GM19468 (cell line): ENCODE results near the gene E4F1.
A peak's percentile ranks its signal among the peaks of the same experiment; 100 is the strongest.
"Not testable (repeated sequence)": the region's sequence is repeated elsewhere in the genome, so short reads cannot be mapped to it uniquely, and the experiment has no call there.

ENCODE experiments used
- ATAC-seq: cut with Tn5 transposase; IDR thresholded peaks from one replicate; pipeline ENCODE4 v1.9.1; 2021; ENCODE audit warnings: mild to moderate bottlenecking, moderate library complexity, moderate number of reproducible peaks; ENCODE audit not compliant: unreplicated experiment; ENCODE audit errors: extremely low read depth

E4F1 gene

DNA sequence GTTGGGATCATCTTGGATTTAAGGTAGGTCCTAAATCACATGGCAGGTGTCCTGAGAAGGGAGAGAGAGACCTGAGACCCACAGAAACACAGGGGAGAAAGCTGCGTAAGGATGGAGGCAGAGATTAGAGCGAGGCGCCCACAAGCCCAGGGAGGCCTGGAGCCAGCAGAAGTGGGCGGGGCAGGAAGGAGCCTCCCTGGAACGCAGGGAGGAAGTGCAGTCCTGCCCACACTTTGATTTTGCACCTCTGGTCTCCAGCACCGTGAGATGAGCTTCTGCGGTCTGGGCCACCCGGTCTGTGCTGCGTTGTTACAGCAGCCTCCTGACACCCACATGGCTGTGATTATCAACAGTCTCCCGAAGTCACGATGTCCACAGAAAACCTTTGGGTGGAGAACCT, 19.2 kb downstream of the E4F1 start:
- no peak for ATAC-seq

- no peak for ATAC-seq
These were observed 19.7 kb downstream of the E4F1 start for GRCh38 chr16:2243031-2243528.

- ATAC-seq = no peak
These were observed 20.4 kb downstream of the E4F1 start for GRCh38 chr16:2243781-2244180.

DNA sequence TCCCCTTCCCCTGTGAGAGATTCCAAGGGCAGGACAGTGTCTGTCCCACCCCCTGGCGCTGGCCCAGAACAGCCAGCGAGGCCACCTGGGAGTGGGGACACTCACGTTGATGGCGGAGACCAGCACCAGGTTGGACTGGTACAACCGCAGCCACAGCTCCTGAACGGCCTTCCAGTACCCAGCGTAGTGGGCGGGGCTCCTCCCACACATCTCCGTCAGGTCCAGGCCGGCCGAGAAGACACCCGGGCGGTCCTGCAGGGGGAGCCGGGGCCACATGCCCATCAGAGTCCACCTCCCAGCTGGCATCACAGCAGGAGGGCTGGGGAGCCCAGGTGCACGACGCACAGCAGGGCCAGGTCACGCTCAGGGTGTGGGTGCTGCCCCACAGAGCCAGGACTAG, 20.9 kb downstream of the E4F1 start:
- ATAC-seq = no peak

DNA sequence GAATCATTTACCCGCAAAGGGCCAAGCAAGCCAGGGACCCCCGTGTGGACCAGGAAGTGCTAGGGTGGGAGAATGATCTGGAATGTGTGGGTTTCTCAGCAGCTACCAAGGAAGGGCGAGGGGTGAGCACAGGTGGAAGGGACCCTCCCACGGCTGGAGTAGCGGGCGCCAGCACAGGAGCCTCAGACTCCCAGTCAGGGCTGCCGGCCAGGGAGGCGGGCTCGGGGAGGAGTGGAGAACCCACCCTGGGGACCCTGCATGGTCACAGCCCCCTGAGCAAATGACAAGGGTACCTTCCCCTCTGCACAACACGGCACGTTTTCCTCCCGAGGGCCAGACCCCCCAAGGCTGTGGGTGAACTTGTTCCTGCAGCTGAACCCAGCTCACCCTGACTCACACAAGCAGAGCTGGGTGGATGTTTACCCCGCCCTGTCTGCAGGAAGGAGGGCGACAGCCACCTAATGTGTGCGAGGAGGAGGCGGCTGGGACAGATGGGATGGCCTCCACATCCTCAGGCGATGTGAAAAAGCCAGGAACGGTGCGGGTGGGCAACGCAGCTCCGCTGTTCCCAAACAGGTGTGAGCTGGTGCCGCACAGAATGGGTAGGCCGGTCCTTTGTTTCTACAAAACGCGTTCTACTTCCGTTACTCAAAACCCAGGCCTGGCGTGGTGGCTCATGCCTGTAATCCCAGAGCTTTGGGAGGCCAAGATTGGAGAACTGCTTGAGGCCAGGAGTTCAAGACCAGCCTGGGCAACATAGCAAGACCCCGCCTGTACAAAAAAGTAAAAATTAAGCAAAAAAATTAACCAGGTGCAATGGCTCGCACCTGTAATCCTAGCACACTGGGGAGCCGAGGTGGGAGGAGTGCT, 21.8 kb downstream of the E4F1 start:
- ATAC-seq = no peak

GRCh38 chr16:2246301-2246885, 23.0 kb downstream of the E4F1 start:
- ATAC-seq = no peak

GRCh38 chr16:2250652-2251295, 27.4 kb downstream of the E4F1 start:
- ATAC-seq = no peak

DNA sequence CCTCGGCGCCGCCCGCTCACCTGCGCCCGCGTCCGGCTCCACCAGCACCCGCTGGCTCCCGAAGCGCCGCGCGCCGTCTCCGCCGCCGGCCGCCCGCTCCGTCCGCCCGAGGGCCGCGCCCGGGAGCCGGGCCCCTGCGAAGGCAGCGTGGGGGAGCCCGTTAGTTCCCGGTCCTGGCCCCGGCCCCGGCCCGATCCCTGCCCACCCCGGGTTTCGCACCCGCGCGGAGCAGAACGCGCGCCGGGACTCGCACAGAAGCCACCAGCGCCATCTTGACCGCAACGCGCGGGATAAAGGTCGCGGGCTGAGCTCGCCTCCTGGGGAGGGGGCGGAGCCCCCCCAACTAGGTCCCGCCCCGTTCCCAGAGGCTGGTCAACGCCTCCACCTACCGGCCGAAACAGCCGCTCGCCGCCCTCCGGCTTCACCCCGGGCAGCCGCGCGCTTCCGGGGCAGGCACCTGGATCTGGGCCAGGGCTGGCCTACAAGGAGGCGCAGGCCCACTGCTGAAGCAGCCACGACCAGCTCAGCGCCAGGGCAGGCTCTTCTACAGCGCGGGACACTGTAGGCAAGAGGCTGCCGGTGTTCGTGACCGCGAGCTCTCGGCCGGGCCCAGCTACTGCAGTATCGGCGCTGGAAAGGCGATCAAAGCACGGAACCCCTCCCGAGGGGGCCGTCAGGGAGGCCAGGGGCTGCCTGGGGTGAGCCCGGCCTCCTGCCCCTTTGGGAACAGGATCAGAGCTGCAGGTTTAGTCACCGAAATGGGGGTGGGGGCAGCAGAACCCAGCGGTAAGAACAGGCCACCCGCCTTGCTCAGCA, 28.1 kb downstream of the E4F1 start, which contains the start of gene ECI1:
ECI1 (minus strand) TSS at position 292 of the 816 bp plus-strand sequence; CDS start at position 271, 21 bp downstream.
- ATAC-seq = peak; percentile 70

- ATAC-seq = no peak
These were observed 29.4 kb downstream of the E4F1 start for GRCh38 chr16:2252806-2253148.

- no peak for ATAC-seq
These were observed 29.9 kb downstream of the E4F1 start for GRCh38 chr16:2253293-2253692.

DNA sequence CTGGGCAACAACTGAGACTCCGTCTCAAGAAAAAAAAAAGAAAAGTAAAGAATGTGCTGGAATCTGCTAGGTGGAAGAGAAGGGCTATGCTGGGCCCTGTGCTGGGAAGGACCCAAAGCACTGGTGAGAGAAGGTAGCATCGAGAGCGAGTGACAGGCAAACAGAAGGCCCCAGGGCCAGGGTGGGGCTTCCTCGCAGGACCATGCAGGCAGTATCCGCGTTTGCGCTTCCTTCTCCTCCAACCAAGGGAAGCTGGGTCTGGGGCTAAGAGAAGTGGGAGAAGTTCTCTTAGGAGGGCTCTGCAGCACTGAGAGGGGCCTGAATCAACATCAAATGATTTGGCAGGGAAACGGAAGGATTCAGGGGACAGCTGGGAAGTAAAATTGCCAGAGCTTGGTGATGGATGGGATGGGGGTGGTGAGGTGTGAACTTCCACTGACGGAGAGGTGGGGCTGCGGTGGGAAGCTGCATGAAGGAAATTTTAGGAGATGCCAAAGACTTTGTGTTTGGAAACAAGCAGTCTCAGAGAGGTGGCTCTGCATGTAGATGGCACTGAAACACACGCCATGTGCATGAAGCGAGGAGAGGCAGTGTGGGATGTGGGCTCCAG, 33.2 kb downstream of the E4F1 start:
- ATAC-seq = no peak

DNA sequence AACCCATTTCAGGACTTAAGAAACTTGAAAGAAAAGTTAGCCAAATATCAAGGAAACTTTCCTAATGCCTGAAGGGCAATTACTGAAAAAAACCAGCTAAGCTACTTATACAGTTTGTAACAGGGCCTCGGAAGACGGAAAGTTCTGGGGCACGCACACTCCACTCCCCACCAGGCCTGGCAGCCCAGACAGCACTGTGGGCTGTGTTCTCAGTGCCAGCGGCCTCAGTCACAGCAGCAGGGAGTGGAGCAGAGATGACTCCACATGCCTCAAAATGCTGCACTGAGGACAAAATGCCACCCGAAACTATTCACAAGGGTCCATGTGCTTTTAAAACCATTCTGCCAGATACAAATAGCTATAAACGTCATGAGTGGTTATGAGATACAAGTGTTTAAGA, 34.3 kb downstream of the E4F1 start:
- no peak for ATAC-seq

- not testable (repeated sequence) for ATAC-seq
These were observed 35.1 kb downstream of the E4F1 start for GRCh38 chr16:2258530-2258929.

DNA sequence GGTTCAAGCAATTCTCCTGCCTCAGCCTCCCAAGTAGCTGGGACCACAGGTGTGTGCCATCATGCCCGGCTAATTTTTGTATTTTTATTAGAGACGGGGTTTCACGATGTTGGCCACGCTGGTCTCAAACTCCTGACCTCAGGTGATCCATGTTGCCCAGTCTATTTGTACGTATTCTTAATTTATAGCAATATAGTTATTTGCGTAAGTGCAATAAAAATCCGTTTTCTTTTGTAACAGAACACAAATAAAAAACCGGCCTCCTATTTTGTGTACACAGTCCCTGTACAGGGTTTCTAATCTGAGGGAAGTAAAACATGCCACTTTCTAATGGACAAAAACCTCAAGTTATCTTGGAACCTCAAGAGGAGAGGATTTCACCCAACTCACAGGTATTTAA, 36.9 kb downstream of the E4F1 start:
- ATAC-seq = no peak

DNA sequence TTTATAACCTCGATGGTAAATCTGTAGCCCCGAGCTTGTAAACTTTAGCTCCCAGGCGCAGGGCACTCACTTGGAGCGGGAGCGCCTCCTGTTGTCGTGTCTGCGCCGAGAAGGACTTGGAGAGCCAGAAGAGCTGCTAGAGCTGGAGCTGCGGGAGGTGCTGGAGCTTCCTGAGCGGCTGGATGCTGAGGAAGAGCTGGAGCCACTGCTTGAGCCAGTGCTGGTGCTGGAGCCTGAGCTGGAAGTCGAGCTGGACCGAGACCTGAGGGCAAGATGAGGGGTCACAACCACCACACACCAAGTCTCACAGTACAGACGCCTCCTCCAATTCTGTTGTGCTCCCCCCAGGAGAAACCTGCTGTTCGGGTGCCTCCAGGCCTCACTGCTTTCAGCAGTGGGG, 39.6 kb downstream of the E4F1 start:
- ATAC-seq = not testable (repeated sequence)

DNA sequence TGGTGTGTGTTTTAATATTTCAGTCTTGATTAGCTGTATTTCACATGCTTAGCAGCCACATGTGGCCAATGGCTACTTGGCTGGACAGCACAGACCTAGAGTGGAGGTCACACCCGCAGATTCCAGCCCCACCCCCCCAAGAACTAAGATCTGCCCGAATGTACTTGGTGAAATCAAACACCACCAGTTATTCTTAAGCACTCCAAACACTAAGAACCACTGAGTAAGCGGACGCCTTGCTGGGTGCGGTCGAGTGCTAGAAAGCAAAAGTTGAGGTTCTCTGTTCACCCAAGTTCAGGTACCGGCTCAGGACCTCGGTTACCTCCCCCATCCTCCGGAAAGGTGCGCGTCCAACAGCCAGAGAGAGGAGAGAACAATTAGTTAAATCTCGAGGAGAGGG, 43.5 kb downstream of the E4F1 start:
- ATAC-seq = not testable (repeated sequence)

DNA sequence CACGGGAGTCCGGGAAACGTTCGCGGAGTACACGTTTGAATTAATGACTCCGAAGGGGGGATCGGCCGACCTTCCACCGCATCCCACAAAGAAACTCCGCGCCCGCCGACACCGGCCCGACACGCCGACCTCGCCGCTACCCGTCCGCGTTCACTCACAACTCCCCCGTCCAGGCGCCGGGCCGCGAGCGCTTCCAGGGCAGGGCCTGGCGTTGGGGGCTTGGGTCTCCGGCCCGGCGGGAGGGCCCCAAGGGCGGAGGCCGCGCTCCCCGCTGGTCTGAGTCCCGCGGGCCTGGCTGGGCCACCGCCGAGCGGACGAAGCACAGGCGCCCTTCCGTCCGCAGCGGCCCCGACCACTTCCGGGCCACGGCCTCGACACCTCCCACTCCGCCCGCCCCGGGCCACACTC, 44.1 kb downstream of the E4F1 start:
- peak; percentile 17 for ATAC-seq

- peak; percentile 76 for ATAC-seq
These were observed 44.7 kb downstream of the E4F1 start, which contains the start of gene RNPS1 for GRCh38 chr16:2267913-2268666. RNPS1 (minus strand) TSS chr16:2268126; CDS start chr16:2264643, 3,483 bp downstream.

DNA sequence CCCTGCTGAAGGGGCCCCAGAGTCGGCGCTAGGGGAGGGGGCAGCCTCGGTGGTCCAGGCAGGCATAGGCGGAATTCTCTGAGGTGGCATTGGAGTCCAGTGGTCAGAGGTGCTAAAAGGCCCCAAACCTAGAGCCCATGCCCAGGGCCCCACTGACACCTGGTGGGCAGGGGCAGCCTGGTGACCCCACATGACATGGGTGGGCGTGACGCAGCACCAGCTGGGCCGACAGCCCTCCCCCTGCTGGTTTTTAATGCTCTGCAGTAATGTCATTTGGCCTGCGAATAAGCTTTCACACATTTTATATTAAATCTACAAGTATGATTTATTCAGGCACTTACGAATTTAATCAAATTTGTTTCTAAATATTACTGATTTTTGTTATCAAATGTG, 46.7 kb downstream of the E4F1 start:
- ATAC-seq = no peak
